Measurements from ENCODE around the gene PTGIS.

Gene PTGIS

GRCh38 chr20:49482621-49483017, 85.3 kb downstream of the PTGIS start, which contains the start of gene KCNB1:
Gene KCNB1 (minus strand): TSS chr20:49482668. CDS start chr20:49482480, 188 bp downstream.
- peak; percentile 43 for DNase-seq
- Histone ChIP-seq H3K27ac (ENCODE audit: low read length, poor library complexity, severe bottlenecking) (no peak within 1 kb of the TSS), H3K23ac (ENCODE audit: low read length in 2 of 2) (no peak within 1 kb of the TSS), H3K4me3 (ENCODE audit: insufficient read depth in 1 of 2, low read depth in 1 of 2, low read length in 2 of 2) (peak within 1 kb of the TSS in 1 of 2 experiments; percentile 66), H2BK15ac (ENCODE audit: low read depth, poor library complexity, severe bottlenecking) (no peak within 1 kb of the TSS), H2BK5ac (ENCODE audit: low read depth, low read length, poor library complexity, severe bottlenecking) (no peak within 1 kb of the TSS), H3K79me1 (replicated peaks; ENCODE audit: low read length, poor library complexity, severe bottlenecking) (no peaks in the 10 kb centered on the region), H3K4me2 (ENCODE audit: low read length, poor library complexity, severe bottlenecking) (no peak within 1 kb of the TSS), H3K9ac (ENCODE audit: low read length) (no peak within 1 kb of the TSS), H2AFZ (ENCODE audit: low read depth, low read length) (no peak within 1 kb of the TSS), H3K27me3 (ENCODE audit: control insufficient read depth in 1 of 2, insufficient read depth in 1 of 2, low read length in 2 of 2) (peaks cover 86 to 90% of the 10 kb centered on the region in 2 experiments), H3K4ac (ENCODE audit: low read depth in 1 of 2, low read length in 2 of 2) (no peak within 1 kb of the TSS), H4K8ac (ENCODE audit: low read length) (no peak within 1 kb of the TSS), H3K18ac (ENCODE audit: low read depth in 1 of 2, low read length in 2 of 2) (no peak within 1 kb of the TSS), H2BK120ac (ENCODE audit: low read depth, low read length) (no peak within 1 kb of the TSS), H3K14ac (ENCODE audit: low read length in 2 of 2) (no peak within 1 kb of the TSS), H3K4me1 (ENCODE audit: control insufficient read depth, insufficient read depth, low read depth, low read length) (peaks cover 17% of the 10 kb centered on the region), H3K36me3 (ENCODE audit: control insufficient read depth in 1 of 2, insufficient read depth in 2 of 2, low read depth in 1 of 2, low read length in 2 of 2) (peaks cover 0 to 3% of the 10 kb centered on the region in 2 experiments), H2AK5ac (ENCODE audit: low read length, severe bottlenecking) (no peak within 1 kb of the TSS), H2BK12ac (ENCODE audit: low read length in 2 of 2) (no peak within 1 kb of the TSS), H4K91ac (ENCODE audit: low read length) (no peak within 1 kb of the TSS), H3K9me3 (ENCODE audit: control insufficient read depth, low read length) (no peaks in the 10 kb centered on the region)
- WGBS: 2% methylated on average over 17 of the region's 34 CpGs

DNA sequence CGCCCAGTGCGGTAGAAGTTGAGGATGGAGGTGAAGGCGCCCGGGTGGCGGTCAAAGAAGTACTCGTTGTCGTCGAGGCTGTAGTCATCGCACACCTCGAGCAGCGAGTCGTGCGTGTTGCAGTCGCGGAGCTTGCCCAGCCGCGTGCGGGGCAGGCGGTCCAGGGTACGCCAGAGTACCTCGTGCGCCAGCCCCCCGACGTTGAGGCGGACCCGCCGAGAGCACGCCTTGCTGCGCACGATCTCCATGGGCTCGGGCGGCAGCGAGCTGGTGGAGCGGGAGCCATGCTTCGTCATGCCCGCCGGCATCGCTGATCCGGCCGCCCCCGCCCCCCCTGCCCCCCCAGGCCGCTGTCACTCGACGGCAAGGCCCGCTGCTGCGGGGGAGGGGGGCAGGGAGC, 85.8 kb downstream of the PTGIS start:
- Histone ChIP-seq H3K9me3 (ENCODE audit: control insufficient read depth, low read length) (no peaks in the 10 kb centered on the region), H3K36me3 (ENCODE audit: control insufficient read depth in 1 of 2, insufficient read depth in 2 of 2, low read depth in 1 of 2, low read length in 2 of 2) (peaks cover 0 to 3% of the 10 kb centered on the region in 2 experiments), H3K79me1 (replicated peaks; ENCODE audit: low read length, poor library complexity, severe bottlenecking) (no peaks in the 10 kb centered on the region), H3K4ac (ENCODE audit: low read depth in 1 of 2, low read length in 2 of 2) (no peak overlapping the region), H3K4me1 (ENCODE audit: control insufficient read depth, insufficient read depth, low read depth, low read length) (peaks cover 17% of the 10 kb centered on the region), H3K23ac (ENCODE audit: low read length in 2 of 2) (no peak overlapping the region), H2BK120ac (ENCODE audit: low read depth, low read length) (no peak overlapping the region), H2BK15ac (ENCODE audit: low read depth, poor library complexity, severe bottlenecking) (no peak overlapping the region), H2AK5ac (ENCODE audit: low read length, severe bottlenecking) (no peak overlapping the region), H3K4me2 (ENCODE audit: low read length, poor library complexity, severe bottlenecking) (no peak overlapping the region), H4K91ac (ENCODE audit: low read length) (no peak overlapping the region), H3K27ac (ENCODE audit: low read length, poor library complexity, severe bottlenecking) (no peak overlapping the region), H4K8ac (ENCODE audit: low read length) (no peak overlapping the region), H3K4me3 (ENCODE audit: insufficient read depth in 1 of 2, low read depth in 1 of 2, low read length in 2 of 2) (no peak overlapping the region), H3K14ac (ENCODE audit: low read length in 2 of 2) (no peak overlapping the region), H2BK5ac (ENCODE audit: low read depth, low read length, poor library complexity, severe bottlenecking) (no peak overlapping the region), H2BK12ac (ENCODE audit: low read length in 2 of 2) (no peak overlapping the region), H3K18ac (ENCODE audit: low read depth in 1 of 2, low read length in 2 of 2) (no peak overlapping the region), H3K9ac (ENCODE audit: low read length) (no peak overlapping the region), H3K27me3 (ENCODE audit: control insufficient read depth in 1 of 2, insufficient read depth in 1 of 2, low read length in 2 of 2) (peaks cover 86 to 90% of the 10 kb centered on the region in 2 experiments), H2AFZ (ENCODE audit: low read depth, low read length) (no peak overlapping the region)
- no peak for DNase-seq
- WGBS: 88% methylated on average over 33 of the region's 46 CpGs

DNA sequence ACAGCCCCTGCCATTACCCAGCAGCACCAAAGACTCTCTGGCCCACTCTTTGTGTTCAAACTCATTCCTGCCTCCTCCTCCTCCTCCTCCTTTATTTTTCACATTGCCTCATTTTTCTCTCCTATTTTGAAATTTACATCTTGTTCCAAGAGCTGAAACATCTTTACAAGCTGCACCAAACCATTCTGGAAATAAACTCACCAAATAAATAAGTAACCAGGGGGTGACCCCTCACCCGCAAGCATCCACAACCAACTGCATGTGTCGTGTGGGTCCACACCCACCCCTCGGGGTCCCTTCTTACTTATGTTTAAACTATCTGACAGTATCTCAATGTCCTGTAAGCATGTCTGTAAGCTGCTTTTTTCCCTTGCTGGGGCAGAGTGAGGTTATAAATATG, 86.8 kb downstream of the PTGIS start:
- Histone ChIP-seq H3K14ac (ENCODE audit: low read length in 2 of 2) (no peak overlapping the region), H3K23ac (ENCODE audit: low read length in 2 of 2) (no peak overlapping the region), H3K4ac (ENCODE audit: low read depth in 1 of 2, low read length in 2 of 2) (no peak overlapping the region), H2AFZ (ENCODE audit: low read depth, low read length) (no peak overlapping the region), H3K27me3 (ENCODE audit: control insufficient read depth in 1 of 2, insufficient read depth in 1 of 2, low read length in 2 of 2) (peaks cover 86 to 90% of the 10 kb centered on the region in 2 experiments), H3K27ac (ENCODE audit: low read length, poor library complexity, severe bottlenecking) (no peak overlapping the region), H2BK12ac (ENCODE audit: low read length in 2 of 2) (no peak overlapping the region), H3K4me2 (ENCODE audit: low read length, poor library complexity, severe bottlenecking) (no peak overlapping the region), H3K36me3 (ENCODE audit: control insufficient read depth in 1 of 2, insufficient read depth in 2 of 2, low read depth in 1 of 2, low read length in 2 of 2) (peaks cover 0 to 3% of the 10 kb centered on the region in 2 experiments), H2BK120ac (ENCODE audit: low read depth, low read length) (no peak overlapping the region), H2AK5ac (ENCODE audit: low read length, severe bottlenecking) (no peak overlapping the region), H3K4me1 (ENCODE audit: control insufficient read depth, insufficient read depth, low read depth, low read length) (peaks cover 17% of the 10 kb centered on the region), H2BK5ac (ENCODE audit: low read depth, low read length, poor library complexity, severe bottlenecking) (no peak overlapping the region), H4K91ac (ENCODE audit: low read length) (no peak overlapping the region), H3K9me3 (ENCODE audit: control insufficient read depth, low read length) (no peaks in the 10 kb centered on the region), H3K79me1 (replicated peaks; ENCODE audit: low read length, poor library complexity, severe bottlenecking) (no peaks in the 10 kb centered on the region), H3K18ac (ENCODE audit: low read depth in 1 of 2, low read length in 2 of 2) (no peak overlapping the region), H2BK15ac (ENCODE audit: low read depth, poor library complexity, severe bottlenecking) (no peak overlapping the region), H4K8ac (ENCODE audit: low read length) (no peak overlapping the region), H3K4me3 (ENCODE audit: insufficient read depth in 1 of 2, low read depth in 1 of 2, low read length in 2 of 2) (no peak overlapping the region), H3K9ac (ENCODE audit: low read length) (no peak overlapping the region)
- 100% methylated on average over 1 of the region's 3 CpGs for WGBS
- no peak for DNase-seq

DNA sequence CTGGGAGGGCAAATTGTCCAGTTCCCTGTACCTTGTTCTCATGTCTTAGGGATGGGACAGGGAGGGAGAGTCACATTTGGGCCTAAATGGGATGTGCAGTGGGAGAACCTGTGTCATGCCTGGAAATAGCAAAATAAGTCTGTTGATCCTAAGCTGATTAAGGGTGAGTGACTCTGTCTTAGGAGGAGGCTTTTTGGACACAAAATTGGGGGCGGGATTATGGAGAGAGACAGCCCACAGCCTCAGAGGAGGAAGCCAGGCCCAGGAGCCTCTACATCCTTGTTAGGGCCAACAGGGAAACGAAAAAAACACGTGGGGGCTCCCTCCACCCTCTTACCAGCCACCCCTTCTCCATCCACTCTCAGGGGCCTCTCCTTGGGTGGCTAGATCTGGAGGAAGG, 87.7 kb downstream of the PTGIS start:
- no peak overlapping the region for H2BK120ac ChIP-seq (ENCODE audit: low read depth, low read length)
- no peak overlapping the region for H2BK12ac ChIP-seq (ENCODE audit: low read length in 2 of 2)
- H3K4me1 ChIP-seq (ENCODE audit: control insufficient read depth, insufficient read depth, low read depth, low read length): peaks cover 17% of the 10 kb centered on the region
- no peak overlapping the region for H3K4ac ChIP-seq (ENCODE audit: low read depth in 1 of 2, low read length in 2 of 2)
- H3K27ac ChIP-seq (ENCODE audit: low read length, poor library complexity, severe bottlenecking): no peak overlapping the region
- H3K36me3 ChIP-seq (ENCODE audit: control insufficient read depth in 1 of 2, insufficient read depth in 2 of 2, low read depth in 1 of 2, low read length in 2 of 2): peaks cover 0 to 3% of the 10 kb centered on the region in 2 experiments
- no peak overlapping the region for H3K23ac ChIP-seq (ENCODE audit: low read length in 2 of 2)
- DNase-seq: no peak
- H3K9me3 ChIP-seq (ENCODE audit: control insufficient read depth, low read length): no peaks in the 10 kb centered on the region
- H2AFZ ChIP-seq (ENCODE audit: low read depth, low read length): no peak overlapping the region
- peaks cover 86 to 90% of the 10 kb centered on the region in 2 experiments for H3K27me3 ChIP-seq (ENCODE audit: control insufficient read depth in 1 of 2, insufficient read depth in 1 of 2, low read length in 2 of 2)
- no peak overlapping the region for H2BK15ac ChIP-seq (ENCODE audit: low read depth, poor library complexity, severe bottlenecking)
- H4K8ac ChIP-seq (ENCODE audit: low read length): no peak overlapping the region
- no peak overlapping the region for H3K4me2 ChIP-seq (ENCODE audit: low read length, poor library complexity, severe bottlenecking)
- H4K91ac ChIP-seq (ENCODE audit: low read length): no peak overlapping the region
- no peak overlapping the region for H2AK5ac ChIP-seq (ENCODE audit: low read length, severe bottlenecking)
- WGBS: 46% methylated on average over 3 of the region's 3 CpGs
- H3K14ac ChIP-seq (ENCODE audit: low read length in 2 of 2): no peak overlapping the region
- no peak overlapping the region for H3K9ac ChIP-seq (ENCODE audit: low read length)
- no peaks in the 10 kb centered on the region for H3K79me1 ChIP-seq (replicated peaks; ENCODE audit: low read length, poor library complexity, severe bottlenecking)
- H2BK5ac ChIP-seq (ENCODE audit: low read depth, low read length, poor library complexity, severe bottlenecking): no peak overlapping the region
- no peak overlapping the region for H3K4me3 ChIP-seq (ENCODE audit: insufficient read depth in 1 of 2, low read depth in 1 of 2, low read length in 2 of 2)
- no peak overlapping the region for H3K18ac ChIP-seq (ENCODE audit: low read depth in 1 of 2, low read length in 2 of 2)

Data from mesenchymal stem cell (in vitro differentiated cells and primary cell).